Middle frontal gyrus (tissue), 1 donor: ENCODE data around the gene HOMEZ.
"Not testable (repeated sequence)": the region's sequence is repeated elsewhere in the genome, so short reads cannot be mapped to it uniquely, and the experiment has no call there.

Experiments used
- DNase-seq: peaks from one replicate; pipeline ENCODE4 v3.0.0-alpha.2; 2015; ENCODE audit warnings: low spot score; ENCODE audit errors: extremely low spot score

Gene HOMEZ, protein sequence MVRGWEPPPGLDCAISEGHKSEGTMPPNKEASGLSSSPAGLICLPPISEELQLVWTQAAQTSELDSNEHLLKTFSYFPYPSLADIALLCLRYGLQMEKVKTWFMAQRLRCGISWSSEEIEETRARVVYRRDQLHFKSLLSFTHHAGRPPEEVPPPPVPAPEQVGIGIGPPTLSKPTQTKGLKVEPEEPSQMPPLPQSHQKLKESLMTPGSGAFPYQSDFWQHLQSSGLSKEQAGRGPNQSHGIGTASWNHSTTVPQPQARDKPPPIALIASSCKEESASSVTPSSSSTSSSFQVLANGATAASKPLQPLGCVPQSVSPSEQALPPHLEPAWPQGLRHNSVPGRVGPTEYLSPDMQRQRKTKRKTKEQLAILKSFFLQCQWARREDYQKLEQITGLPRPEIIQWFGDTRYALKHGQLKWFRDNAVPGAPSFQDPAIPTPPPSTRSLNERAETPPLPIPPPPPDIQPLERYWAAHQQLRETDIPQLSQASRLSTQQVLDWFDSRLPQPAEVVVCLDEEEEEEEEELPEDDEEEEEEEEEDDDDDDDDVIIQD

GRCh38 chr14:23286020-23286901 is at the start of gene HOMEZ:
Gene HOMEZ, minus strand, starts transcription at chr14:23286132. Its CDS starts 180 bp downstream, at chr14:23285952.
- peak; percentile 95 for DNase-seq

DNA sequence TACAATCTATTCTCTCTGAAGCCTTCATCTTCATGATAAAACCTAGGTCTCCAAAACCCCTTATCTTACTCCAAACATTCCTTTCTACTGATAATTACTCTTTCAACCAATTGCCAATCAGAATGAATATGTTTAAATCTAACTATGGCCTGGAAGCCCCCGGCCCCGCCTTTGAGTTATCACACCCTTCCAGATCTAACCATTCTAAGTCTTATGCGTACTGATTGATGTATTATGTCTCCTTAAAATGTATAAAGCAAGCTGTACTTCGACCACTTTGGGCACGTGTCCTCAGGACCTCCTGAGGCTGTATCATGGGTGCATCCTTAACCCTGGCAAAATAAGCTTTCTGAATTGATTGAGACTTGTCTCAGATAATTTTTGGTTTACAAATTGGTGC is 49.7 kb upstream of the HOMEZ start:
- no peak for DNase-seq

DNA sequence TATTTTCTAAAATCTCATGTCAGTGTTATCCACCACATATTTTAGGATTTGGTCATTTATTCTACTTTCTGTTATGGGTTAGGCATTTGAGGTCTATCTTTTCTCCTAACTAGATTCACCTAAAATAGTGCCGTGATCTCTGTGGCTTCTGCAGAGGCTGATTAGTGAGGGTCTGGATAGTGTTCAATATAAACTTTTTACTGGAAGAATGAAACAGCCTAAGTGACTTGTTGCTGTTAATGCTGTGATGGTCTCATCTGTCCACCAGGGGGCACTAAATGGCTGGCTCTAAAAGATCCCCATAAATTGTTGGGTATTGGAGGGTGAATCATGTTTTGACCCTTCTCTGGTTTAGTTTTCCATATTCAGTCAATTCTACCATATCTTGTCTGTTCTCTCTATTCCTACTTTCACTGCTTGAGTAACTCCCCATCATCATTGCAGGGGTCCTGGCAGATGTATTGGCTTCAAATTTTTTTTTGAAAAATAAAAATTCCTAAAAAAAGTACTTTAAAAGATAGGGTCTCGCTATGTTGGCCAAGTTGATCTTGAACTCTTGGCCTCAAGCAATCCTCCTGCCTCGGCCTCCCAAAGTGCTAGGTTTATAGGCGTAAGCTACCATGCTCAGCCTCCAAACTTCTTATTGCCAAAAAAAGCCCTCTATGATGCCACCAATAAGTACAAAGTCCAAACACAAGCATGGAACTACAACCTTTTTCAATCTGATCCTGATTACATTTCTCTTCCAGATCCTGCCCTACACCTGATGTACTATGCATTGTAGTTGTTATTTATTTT is 42.2 kb upstream of the HOMEZ start:
- peak; percentile 52 for DNase-seq

DNA sequence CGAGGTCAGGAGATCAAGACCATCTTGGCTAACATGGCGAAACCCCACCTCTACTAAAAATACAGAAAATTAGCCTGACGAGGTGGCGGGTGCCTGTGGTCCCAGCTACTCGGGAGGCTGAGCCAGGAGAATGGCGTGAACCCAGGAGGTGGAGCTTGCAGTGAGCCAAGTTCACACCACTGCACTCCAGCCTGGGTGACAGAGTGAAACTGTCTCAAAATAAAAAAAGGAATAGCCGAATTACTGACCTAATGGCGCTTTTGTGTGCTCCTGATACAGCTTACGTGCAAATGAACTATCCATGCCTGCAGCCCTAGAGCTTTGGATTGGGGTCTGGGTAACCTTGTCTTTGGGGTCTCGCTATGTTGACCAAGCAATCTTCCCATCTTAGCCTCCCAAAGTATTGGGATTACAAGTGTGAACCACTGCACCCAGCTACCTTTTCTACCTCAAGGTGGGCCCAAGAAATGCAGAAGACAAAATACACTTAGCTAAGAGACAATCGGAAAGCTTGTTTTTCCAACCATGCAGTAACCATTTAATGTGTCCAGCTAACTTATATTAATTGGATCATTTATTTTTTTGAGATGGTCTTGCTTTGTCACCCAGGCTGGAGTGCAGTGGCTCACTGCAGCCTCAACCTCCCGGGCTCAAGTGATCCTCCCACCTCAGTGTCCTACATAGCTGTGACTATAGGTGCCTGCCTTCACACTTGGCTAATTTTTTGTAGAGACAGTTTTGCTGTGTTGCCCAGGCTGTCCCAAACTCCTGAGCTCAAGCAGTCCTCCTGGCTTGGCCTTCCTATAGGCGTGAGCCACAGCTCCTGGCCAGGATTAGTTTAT is 40.8 kb upstream of the HOMEZ start:
- DNase-seq, result no peak

DNA sequence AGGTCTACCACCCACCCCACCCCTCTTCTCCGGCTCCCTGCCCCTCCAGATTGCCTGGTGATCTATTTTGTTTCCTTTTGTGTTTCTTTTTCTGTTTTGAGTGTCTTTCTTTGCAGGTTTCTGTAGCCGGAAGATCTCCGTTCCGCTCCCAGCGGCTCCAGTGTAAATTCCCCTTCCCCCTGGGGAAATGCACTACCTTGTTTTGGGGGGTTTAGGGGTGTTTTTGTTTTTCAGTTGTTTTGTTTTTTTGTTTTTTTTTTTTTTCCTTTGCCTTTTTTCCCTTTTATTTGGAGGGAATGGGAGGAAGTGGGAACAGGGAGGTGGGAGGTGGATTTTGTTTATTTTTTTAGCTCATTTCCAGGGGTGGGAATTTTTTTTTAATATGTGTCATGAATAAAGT is 39.8 kb upstream of the HOMEZ start:
- DNase-seq, result not testable (repeated sequence)

DNA sequence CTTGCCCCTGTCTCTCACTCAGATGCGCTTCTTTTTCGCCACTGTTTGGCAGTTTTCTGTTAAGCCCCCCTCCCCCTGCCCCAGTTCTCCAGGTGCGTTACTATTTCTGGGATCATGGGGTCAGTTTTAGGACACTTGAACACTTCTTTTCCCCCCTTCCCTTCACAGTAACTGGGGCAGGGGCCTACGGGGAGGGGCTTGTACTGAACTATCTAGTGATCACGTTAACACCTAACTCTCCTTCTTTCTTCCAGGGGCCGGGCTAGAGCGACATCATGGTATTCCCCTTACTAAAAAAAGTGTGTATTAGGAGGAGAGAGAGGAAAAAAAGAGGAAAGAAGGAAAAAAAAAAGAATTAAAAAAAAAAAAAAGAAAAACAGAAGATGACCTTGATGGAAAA is 39.1 kb upstream of the HOMEZ start:
- no peak for DNase-seq

GRCh38 chr14:23324455-23324846 is 38.5 kb upstream of the HOMEZ start:
- no peak for DNase-seq

- DNase-seq, result no peak
These were observed 38.0 kb upstream of the HOMEZ start for GRCh38 chr14:23323838-23324454.

- DNase-seq, result no peak
These were observed 36.9 kb upstream of the HOMEZ start for GRCh38 chr14:23322568-23323517.

DNA sequence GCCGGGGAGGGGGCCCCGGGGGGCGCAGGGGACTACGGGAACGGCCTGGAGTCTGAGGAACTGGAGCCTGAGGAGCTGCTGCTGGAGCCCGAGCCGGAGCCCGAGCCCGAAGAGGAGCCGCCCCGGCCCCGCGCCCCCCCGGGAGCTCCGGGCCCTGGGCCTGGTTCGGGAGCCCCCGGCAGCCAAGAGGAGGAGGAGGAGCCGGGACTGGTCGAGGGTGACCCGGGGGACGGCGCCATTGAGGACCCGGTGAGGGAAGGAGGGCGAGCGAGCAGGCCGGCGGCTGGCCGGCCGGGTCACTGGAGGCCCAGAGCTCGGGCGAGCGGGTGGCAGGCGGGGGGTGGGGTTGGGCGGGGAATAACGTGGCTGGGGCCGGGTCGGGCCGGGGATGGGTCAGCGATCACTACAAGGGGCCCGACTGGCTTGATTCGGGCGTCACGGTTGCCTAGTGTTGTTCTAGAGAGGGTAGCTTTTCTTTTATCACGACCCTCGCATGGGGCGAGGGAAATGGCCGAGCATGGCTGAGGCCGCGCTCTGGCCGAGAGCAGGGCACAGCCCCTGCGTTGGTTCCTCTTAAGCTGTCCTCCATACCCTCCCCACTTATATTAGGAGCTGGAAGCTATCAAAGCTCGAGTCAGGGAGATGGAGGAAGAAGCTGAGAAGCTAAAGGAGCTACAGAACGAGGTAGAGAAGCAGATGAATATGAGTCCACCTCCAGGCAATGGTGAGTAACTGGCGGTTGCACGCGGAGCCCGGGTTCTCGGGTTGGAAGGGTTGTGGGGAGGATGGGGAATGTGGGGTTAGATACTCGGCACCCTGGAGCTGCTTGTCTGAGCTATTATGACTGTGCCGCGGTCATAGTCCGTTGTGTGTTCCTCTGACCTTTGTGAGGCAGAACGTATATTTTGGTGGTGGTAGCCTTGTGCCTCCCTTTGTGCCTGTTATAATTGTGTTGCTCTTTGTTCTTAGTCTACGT is 35.9 kb upstream of the HOMEZ start:
- no peak for DNase-seq

DNA sequence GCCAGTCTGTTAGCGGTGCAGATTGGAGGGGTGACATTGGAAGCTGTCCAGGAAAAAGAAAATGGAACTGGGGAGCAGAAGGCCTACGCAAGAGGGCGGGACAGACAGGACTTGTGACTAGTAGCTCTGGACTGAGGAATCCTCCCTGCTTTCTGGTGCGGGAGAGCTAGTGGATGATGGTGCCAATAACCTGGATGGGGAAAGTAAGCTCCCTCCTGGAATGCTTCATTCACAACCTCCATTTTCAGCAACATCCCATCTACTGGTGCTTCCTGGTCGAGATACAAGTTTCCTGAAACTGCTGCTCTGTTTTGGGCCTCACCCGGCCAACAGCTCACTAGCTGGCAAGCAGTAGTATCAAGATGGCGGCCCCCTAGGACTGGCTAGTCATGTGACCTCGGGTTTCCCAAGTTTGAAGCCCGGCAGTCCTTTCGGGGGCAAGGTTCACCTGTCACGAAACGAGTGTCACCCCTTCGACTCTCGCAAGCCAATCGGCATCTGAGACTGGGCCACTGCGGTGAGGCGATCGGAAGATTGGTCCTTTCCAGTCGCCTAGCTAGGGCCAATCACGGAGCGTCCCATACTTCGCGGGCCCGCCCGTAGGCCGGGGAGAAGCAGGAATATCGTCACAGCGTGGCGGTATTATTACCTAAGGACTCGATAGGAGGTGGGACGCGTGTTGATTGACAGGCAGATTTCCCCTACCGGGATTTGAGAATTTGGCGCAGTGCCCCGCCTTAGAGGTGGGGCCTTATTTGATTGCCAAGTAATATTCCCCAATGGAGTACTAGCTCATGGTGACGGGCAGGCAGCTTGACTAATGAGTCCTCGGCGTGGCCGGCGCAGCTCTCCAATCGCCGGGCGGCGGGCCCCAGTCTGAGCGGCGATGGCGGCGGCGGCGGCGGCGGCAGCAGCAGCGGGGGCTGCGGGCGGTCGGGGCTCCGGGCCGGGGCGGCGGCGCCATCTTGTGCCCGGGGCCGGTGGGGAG is 34.9 kb upstream of the HOMEZ start, which contains the start of gene PABPN1:
Gene PABPN1 (plus strand): TSS at position 874 of the 988 bp plus-strand sequence. CDS start 13 bp downstream, at position 887.
- peak; percentile 100 for DNase-seq

GRCh38 chr14:23319746-23320583 is 34.0 kb upstream of the HOMEZ start:
- no peak for DNase-seq

GRCh38 chr14:23316300-23316699 is 30.4 kb upstream of the HOMEZ start:
- no peak for DNase-seq

- DNase-seq, result no peak
These were observed 24.6 kb upstream of the HOMEZ start for GRCh38 chr14:23310546-23310945.

- no peak for DNase-seq
These were observed 23.0 kb upstream of the HOMEZ start for GRCh38 chr14:23308721-23309445.
